Measurements from ENCODE around the gene CISTR. TPM values are rescaled to one million over a fixed set of nuclear protein-coding genes. Genes with fewer than 3 reads are reported as not detected.

CISTR gene
- total RNA-seq (2022; extraction: Qiagen RNA extraction) = not detected in 5 replicates

DNA sequence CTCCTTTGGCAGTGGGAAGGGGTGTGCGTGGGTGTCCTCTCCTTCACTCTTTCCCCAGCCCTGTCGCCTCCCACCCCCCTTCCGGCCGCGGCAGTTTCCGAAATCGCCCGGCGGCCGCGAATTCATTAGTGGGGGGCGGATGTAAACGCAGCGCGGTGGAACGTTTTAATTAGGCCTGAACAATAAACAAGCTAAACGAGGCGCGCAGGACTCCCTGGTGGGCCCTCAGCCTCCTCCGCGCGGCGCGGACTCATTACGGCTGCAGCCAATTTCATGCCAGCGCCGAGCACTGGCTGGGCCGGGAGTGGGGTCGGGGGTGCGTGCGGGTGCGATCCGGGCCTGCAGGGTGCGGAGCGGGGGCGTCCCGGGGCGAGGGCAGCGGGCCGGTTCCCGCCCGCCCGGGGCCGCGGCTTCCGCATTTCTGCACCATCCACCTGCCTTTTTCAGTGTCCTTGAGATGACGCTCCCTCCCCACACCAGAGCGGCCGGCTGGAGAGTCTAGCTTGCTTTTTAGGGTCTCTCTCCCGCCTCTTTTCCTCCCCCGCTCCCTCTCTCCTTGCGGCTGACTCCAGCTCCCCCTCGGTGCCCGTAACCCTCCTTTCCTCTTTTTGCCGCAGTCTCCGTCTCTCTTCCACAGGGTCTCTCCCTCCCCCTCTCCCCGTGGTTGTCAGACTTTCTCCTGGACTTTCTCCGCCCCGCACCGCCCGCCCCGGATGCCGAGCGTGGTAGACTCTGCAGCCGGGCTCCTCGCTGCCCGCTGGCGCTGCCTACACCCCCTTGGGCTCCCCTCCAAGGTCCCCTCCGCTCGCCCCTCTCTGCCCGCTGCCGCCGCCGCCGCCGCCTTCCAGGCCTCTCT, at the start of gene CISTR:
Gene CISTR, minus strand, starts transcription at position 644 of the 856 bp plus-strand sequence.

DNA sequence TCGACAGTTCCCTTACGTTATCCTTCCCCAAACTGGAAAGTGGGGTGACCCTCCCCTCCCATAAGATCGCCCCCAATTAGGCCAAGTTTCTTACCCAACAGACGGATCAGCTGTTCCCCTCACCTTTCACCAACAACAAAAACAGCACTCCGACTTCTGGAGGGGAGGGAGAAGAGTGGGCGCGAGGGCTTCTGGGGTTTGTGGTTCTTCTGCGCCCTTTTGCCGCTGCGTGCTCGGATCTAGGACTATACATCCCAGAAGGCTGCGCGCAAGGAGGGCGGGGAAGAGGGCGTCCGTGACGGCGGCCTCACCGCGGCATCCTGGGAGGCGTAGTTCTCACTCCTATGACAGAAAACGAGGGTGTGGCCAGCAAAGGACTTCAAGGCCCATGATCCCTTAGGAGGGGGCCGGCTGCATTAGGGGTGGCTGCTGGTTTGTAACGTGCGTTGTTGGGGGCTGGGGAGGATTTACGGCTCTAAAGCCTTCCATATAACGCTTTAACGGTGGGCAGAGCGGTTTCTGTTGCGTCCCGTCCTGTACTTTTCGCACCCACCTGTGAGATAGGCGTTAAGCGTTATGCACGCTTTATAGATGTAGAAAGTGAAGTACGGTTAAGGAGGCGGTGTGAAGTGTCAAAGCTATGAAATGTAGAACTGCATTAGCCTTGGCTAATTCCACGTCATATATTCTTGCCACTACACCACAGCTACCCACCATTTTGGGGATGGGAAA, 24.3 kb downstream of the CISTR start, which contains the start of gene CALCOCO1:
Gene CALCOCO1, minus strand, starts transcription at position 143 of the 732 bp plus-strand sequence. CDS start 2,210 bp downstream, outside the sequence.

Other genes with a start within 250 kb of the CISTR start
- gene NPFF, start 244.5 kb downstream of the CISTR start, total RNA-seq (2022; extraction: Qiagen RNA extraction) = not detected in 5 replicates
- gene ATF7, start 125.6 kb downstream of the CISTR start, total RNA-seq (2022; extraction: Qiagen RNA extraction) = 18.8 to 19.8 TPM (median 19.4 TPM) in 5 replicates
- gene ATP5MC2, start 75.9 kb downstream of the CISTR start, total RNA-seq (2022; extraction: Qiagen RNA extraction) = 596 to 714 TPM (median 663 TPM) in 5 replicates
- gene CALCOCO1, start 24.5 kb downstream of the CISTR start, total RNA-seq (2022; extraction: Qiagen RNA extraction) = 16.7 to 23.1 TPM (median 19.2 TPM) in 5 replicates
- 21.8 to 35.2 TPM (median 23.4 TPM) in 5 replicates for gene HOXC13, start 186.9 kb upstream of the CISTR start, total RNA-seq (2022; extraction: Qiagen RNA extraction)
- 0.02 to 0.05 TPM in 2 of 5 replicates, not detected in the others for gene HOXC12, start 202.9 kb upstream of the CISTR start, total RNA-seq (2022; extraction: Qiagen RNA extraction)
- 0.73 to 0.98 TPM (median 0.91 TPM) in 5 replicates for gene HOXC11, start 221.1 kb upstream of the CISTR start, total RNA-seq (2022; extraction: Qiagen RNA extraction)
- 0.13 to 0.48 TPM (median 0.17 TPM) in 5 replicates for gene HOTAIR, start 223.0 kb upstream of the CISTR start, total RNA-seq (2022; extraction: Qiagen RNA extraction)
- 2.6 to 3.1 TPM (median 2.9 TPM) in 5 replicates for gene HOXC10, start 233.2 kb upstream of the CISTR start, total RNA-seq (2022; extraction: Qiagen RNA extraction)
- gene HOXC9, start 248.2 kb upstream of the CISTR start, total RNA-seq (2022; extraction: Qiagen RNA extraction) = 11.0 to 16.2 TPM (median 12.6 TPM) in 5 replicates

Measured in A549 treated with Hydrocortisone at 1 μM for 4 hours (cell line).